Vagina (tissue), 2 donors: Measurements from ENCODE around the gene SMOC1.

ENCODE experiments used
- POLR2A ChIP-seq, 2 donors: fragments of 450-650 bp; IDR thresholded peaks; one replicate each; pipeline ENCODE4 v1.6.1; 2017; ENCODE audit warnings: antibody characterized with exemption in 2 of 2, mild to moderate bottlenecking in 2 of 2, moderate library complexity in 2 of 2
- POLR2AphosphoS5 ChIP-seq, 2 donors: sonication (generic); formaldehyde crosslinking; IDR thresholded peaks; one replicate each; pipeline ENCODE4 v1.9.0; 2017; ENCODE audit warnings: antibody characterized with exemption in 2 of 2, mild to moderate bottlenecking in 2 of 2, low read depth in 1 of 2; ENCODE audit not compliant: insufficient read depth in 1 of 2
- TF ChIP-seq, protein P1 (sequence below), 3 experiments: fragments of 450-650 bp in 2 of 3; fragments of 200-600 bp in 1 of 3; sonication (generic) in 1 of 3; IDR thresholded peaks; one replicate each; pipeline ENCODE4 v1.5.1; 2017 to 2019; ENCODE audit warnings: antibody characterized with exemption in 3 of 3, mild to moderate bottlenecking in 2 of 3, moderate library complexity in 2 of 3

DNA sequence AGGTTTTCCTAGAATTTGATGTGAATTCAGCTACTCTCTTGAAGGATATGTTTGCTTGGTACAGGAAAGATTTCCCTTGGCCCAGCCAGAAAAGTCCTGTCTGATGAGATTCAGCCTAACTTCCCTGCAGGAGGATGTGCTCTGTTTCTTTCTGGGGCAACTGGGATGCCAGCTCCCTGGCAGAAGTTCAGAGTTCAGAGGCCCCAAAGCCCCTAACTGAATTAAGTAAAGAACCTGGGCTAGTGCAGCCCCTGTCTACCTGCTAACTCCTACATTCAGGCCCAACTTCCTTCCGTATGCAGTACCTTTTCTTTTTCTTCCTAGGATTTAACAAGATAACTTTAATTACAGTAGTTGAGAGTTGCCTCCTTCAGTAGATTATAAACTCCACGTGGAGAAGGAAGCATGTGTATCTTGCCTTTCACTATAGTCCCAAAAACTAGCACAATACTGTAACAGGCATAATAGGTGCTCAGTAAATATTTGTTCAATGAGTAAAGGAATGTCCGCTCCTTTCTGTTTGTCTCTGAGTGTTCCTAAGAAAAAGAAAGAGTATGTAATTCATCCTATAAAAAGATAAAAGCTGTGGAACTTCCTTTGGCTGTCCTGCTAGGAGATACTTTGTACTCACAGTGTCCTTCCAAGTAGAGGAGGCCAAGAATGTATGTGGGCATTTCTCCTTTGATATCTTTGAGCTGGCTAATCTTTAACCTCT lies 168.5 kb downstream of the SMOC1 start:
- TF ChIP-seq, protein P1, sequence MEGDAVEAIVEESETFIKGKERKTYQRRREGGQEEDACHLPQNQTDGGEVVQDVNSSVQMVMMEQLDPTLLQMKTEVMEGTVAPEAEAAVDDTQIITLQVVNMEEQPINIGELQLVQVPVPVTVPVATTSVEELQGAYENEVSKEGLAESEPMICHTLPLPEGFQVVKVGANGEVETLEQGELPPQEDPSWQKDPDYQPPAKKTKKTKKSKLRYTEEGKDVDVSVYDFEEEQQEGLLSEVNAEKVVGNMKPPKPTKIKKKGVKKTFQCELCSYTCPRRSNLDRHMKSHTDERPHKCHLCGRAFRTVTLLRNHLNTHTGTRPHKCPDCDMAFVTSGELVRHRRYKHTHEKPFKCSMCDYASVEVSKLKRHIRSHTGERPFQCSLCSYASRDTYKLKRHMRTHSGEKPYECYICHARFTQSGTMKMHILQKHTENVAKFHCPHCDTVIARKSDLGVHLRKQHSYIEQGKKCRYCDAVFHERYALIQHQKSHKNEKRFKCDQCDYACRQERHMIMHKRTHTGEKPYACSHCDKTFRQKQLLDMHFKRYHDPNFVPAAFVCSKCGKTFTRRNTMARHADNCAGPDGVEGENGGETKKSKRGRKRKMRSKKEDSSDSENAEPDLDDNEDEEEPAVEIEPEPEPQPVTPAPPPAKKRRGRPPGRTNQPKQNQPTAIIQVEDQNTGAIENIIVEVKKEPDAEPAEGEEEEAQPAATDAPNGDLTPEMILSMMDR (IDR thresholded peaks at IDR 0.05): no peak
- TF ChIP-seq POLR2A (IDR thresholded peaks at IDR 0.05) (no peak), POLR2AphosphoS5 (IDR thresholded peaks at IDR 0.05; ENCODE audit: insufficient read depth in 1 of 2, low read depth in 1 of 2) (no peak)
